ENCODE results near the gene PCSK4. TPM values are rescaled to one million over a fixed set of nuclear protein-coding genes. Genes with fewer than 3 reads are reported as not detected.
A peak's percentile ranks its signal among the peaks of the same experiment; 100 is the strongest.

Gene PCSK4
- total and polyA plus RNA-seq, 2 of the 13 experiments (the other 11 are each of a cell fraction or from before 2014, with no cell fraction given), result 2.0 to 2.7 TPM

GRCh38 chr19:1438035-1438932, 51.9 kb downstream of the PCSK4 start, which contains the start of gene RPS15:
RPS15 (plus strand) TSS chr19:1438396; CDS start chr19:1438426, 30 bp downstream.
- H4K20me1 ChIP-seq (ENCODE audit: insufficient read depth, low read length), result peaks cover 36% of the 10 kb centered on the region
- intact Hi-C loops (cut with micrococcal nuclease; ENCODE audit: unreplicated experiment), result no loop called here
- TF ChIP-seq MLX (CRISPR knock-in tag; IDR thresholded peaks at IDR 0.05) (peak; percentile 86), ZNF10 (CRISPR knock-in tag; IDR thresholded peaks at IDR 0.05; ENCODE audit: borderline replicate concordance, low read depth) (no peak), ZNF367 (CRISPR knock-in tag; IDR thresholded peaks at IDR 0.05; ENCODE audit: borderline replicate concordance) (peak; percentile 79; the same call in 1 of the 2 replicates), ZNF609 (CRISPR knock-in tag; IDR thresholded peaks at IDR 0.05; ENCODE audit: borderline replicate concordance) (peak; percentile 79; the same call in 1 of the 2 replicates), IKZF4 (CRISPR knock-in tag; IDR thresholded peaks at IDR 0.05; ENCODE audit: borderline replicate concordance, low read depth, not compliant biosample characterization) (peak; percentile 93), HNRNPLL (IDR thresholded peaks at IDR 0.05; ENCODE audit: low read depth, low read length, poor library complexity, severe bottlenecking) (peak; percentile 80), TCF7L2 (IDR thresholded peaks at IDR 0.05; ENCODE audit: low read depth, low read length) (no peak), MXD1 (CRISPR knock-in tag; IDR thresholded peaks at IDR 0.05) (peak; percentile 84)
- TF ChIP-seq, protein P1, sequence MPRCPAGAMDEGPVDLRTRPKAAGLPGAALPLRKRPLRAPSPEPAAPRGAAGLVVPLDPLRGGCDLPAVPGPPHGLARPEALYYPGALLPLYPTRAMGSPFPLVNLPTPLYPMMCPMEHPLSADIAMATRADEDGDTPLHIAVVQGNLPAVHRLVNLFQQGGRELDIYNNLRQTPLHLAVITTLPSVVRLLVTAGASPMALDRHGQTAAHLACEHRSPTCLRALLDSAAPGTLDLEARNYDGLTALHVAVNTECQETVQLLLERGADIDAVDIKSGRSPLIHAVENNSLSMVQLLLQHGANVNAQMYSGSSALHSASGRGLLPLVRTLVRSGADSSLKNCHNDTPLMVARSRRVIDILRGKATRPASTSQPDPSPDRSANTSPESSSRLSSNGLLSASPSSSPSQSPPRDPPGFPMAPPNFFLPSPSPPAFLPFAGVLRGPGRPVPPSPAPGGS (CRISPR knock-in tag; IDR thresholded peaks at IDR 0.05), result peak; percentile 78
- TF ChIP-seq, protein P2, sequence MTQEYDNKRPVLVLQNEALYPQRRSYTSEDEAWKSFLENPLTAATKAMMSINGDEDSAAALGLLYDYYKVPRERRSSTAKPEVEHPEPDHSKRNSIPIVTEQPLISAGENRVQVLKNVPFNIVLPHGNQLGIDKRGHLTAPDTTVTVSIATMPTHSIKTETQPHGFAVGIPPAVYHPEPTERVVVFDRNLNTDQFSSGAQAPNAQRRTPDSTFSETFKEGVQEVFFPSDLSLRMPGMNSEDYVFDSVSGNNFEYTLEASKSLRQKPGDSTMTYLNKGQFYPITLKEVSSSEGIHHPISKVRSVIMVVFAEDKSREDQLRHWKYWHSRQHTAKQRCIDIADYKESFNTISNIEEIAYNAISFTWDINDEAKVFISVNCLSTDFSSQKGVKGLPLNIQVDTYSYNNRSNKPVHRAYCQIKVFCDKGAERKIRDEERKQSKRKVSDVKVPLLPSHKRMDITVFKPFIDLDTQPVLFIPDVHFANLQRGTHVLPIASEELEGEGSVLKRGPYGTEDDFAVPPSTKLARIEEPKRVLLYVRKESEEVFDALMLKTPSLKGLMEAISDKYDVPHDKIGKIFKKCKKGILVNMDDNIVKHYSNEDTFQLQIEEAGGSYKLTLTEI (CRISPR knock-in tag; conservative IDR thresholded peaks at IDR 0.05), result no peak

More at GRCh38 chr19:1438035-1438932, 51.9 kb downstream of the PCSK4 start, which contains the start of gene RPS15:
- no peaks in the 10 kb centered on the region for H3K9me3 ChIP-seq (ENCODE audit: low read length)
- CTCF ChIA-PET (ENCODE audit: low intra/inter-chr PET ratio, low total read pairs), result interaction anchor here (1.2 kb wide), 1 partner anchor 75 kb away, joined by 4 read pairs; the partner anchor contains the start of gene ADAMTSL5
- H2AFZ ChIP-seq (ENCODE audit: low read length), result no peak within 1 kb of the TSS
- no peaks in the 10 kb centered on the region for H3K27me3 ChIP-seq (ENCODE audit: control insufficient read depth in 1 of 2, insufficient read depth in 2 of 2, low read length in 2 of 2)
- FAIRE-seq, result peak; percentile 71
- peak within 1 kb of the TSS; percentile 99 for H3K9ac ChIP-seq (ENCODE audit: insufficient read depth, low read depth, low read length)
- 3% methylated on average over 18 of the region's 100 CpGs for WGBS (ENCODE audit: low lambda C conversion rate)
- peaks cover 17 to 46% of the 10 kb centered on the region in 2 experiments for H3K36me3 ChIP-seq (replicated peaks in 1 of 2; ENCODE audit: control insufficient read depth in 1 of 2, insufficient read depth in 2 of 2, low read length in 2 of 2)
- H3K4me1 ChIP-seq (ENCODE audit: insufficient read depth, low read length), result peaks cover 30% of the 10 kb centered on the region
- peak within 1 kb of the TSS; percentile 82 for H3K27ac ChIP-seq (ENCODE audit: extremely low read length, insufficient read depth, low read length)
- peak within 1 kb of the TSS; percentile 86 to 89 (median 87) for H3K4me3 ChIP-seq (replicated peaks in 1 of 3; ENCODE audit: insufficient read depth in 1 of 3, low read depth in 2 of 3, low read length in 3 of 3)
- in situ Hi-C loops (cut with HindIII; ENCODE audit: extremely low pct_ligation_motif_present, low pct_unique_long_range_greater_than_20kb), result no loop called here
- peak; percentile 91 for DNase-seq (ENCODE audit: low spot score)
- peaks cover 31% of the 10 kb centered on the region for H3K79me2 ChIP-seq (ENCODE audit: insufficient read depth, low read length)
- H3K4me2 ChIP-seq (ENCODE audit: low read depth, low read length), result peak within 1 kb of the TSS; percentile 99
- peak; percentile 86 for ATAC-seq
- POLR2A ChIA-PET, result interaction anchor here (0.7 to 2.3 kb wide), 4 partner anchors 14 to 169 kb away, joined by 3 to 10 read pairs (median 4); partner anchors contain the start of gene CIRBP
- BruUV-seq (replicated peaks), result TSS peak; percentile 79

All from HepG2 (cell line).